Measurements from ENCODE around the gene DOK6.

Gene DOK6

GRCh38 chr18:69885355-69885754 lies 484.7 kb downstream of the DOK6 start:
- no peak overlapping the region for H3K4me3 ChIP-seq
- no peaks in the 10 kb centered on the region for H3K4me1 ChIP-seq
- no peak for DNase-seq (ENCODE audit: low spot score in 2 of 2)
- in situ Hi-C loops (cut with MboI; ENCODE audit: low sequenced_read_pairs), result no loop called here
- H3K36me3 ChIP-seq (replicated peaks), result no peaks in the 10 kb centered on the region
- no peaks in the 10 kb centered on the region for H3K27me3 ChIP-seq (ENCODE audit: low read depth)
- no peaks in the 10 kb centered on the region for H3K9me3 ChIP-seq

GRCh38 chr18:69885841-69886531 lies 485.3 kb downstream of the DOK6 start:
- Histone ChIP-seq H3K4me3 (no peak overlapping the region), H3K27me3 (ENCODE audit: low read depth) (no peaks in the 10 kb centered on the region), H3K36me3 (replicated peaks) (no peaks in the 10 kb centered on the region), H3K9me3 (no peaks in the 10 kb centered on the region), H3K4me1 (no peaks in the 10 kb centered on the region)
- in situ Hi-C loops (cut with MboI; ENCODE audit: low sequenced_read_pairs), result no loop called here
- DNase-seq (ENCODE audit: low spot score in 2 of 2), result no peak

GRCh38 chr18:69887256-69887655 lies 486.6 kb downstream of the DOK6 start:
- no peak for DNase-seq (ENCODE audit: low spot score in 2 of 2)
- in situ Hi-C loops (cut with MboI; ENCODE audit: low sequenced_read_pairs), result no loop called here
- Histone ChIP-seq H3K9me3 (no peaks in the 10 kb centered on the region), H3K36me3 (replicated peaks) (no peaks in the 10 kb centered on the region), H3K4me1 (no peaks in the 10 kb centered on the region), H3K27me3 (ENCODE audit: low read depth) (no peaks in the 10 kb centered on the region), H3K4me3 (no peak overlapping the region)

GRCh38 chr18:69889009-69889408 lies 488.3 kb downstream of the DOK6 start:
- Histone ChIP-seq H3K36me3 (replicated peaks) (no peaks in the 10 kb centered on the region), H3K4me3 (no peak overlapping the region), H3K4me1 (no peaks in the 10 kb centered on the region), H3K9me3 (no peaks in the 10 kb centered on the region), H3K27me3 (ENCODE audit: low read depth) (no peaks in the 10 kb centered on the region)
- in situ Hi-C loops (cut with MboI; ENCODE audit: low sequenced_read_pairs), result no loop called here
- no peak for DNase-seq (ENCODE audit: low spot score in 2 of 2)

GRCh38 chr18:69890558-69890957 lies 489.9 kb downstream of the DOK6 start:
- H3K27me3 ChIP-seq (ENCODE audit: low read depth), result no peaks in the 10 kb centered on the region
- in situ Hi-C loops (cut with MboI; ENCODE audit: low sequenced_read_pairs), result no loop called here
- H3K36me3 ChIP-seq (replicated peaks), result no peaks in the 10 kb centered on the region
- DNase-seq (ENCODE audit: low spot score in 2 of 2), result no peak
- H3K9me3 ChIP-seq, result no peaks in the 10 kb centered on the region
- H3K4me1 ChIP-seq, result no peaks in the 10 kb centered on the region
- H3K4me3 ChIP-seq, result no peak overlapping the region

- no peaks in the 10 kb centered on the region for H3K9me3 ChIP-seq
- H3K27me3 ChIP-seq (ENCODE audit: low read depth), result no peaks in the 10 kb centered on the region
- no peaks in the 10 kb centered on the region for H3K36me3 ChIP-seq (replicated peaks)
- in situ Hi-C loops (cut with MboI; ENCODE audit: low sequenced_read_pairs), result no loop called here
- H3K4me1 ChIP-seq, result no peaks in the 10 kb centered on the region
- no peak overlapping the region for H3K4me3 ChIP-seq
- DNase-seq (ENCODE audit: low spot score in 2 of 2), result no peak
These were observed 493.8 kb downstream of the DOK6 start for GRCh38 chr18:69894467-69894866.

GRCh38 chr18:69895066-69896047 lies 494.7 kb downstream of the DOK6 start:
- DNase-seq (ENCODE audit: low spot score in 2 of 2), result no peak
- no peaks in the 10 kb centered on the region for H3K27me3 ChIP-seq (ENCODE audit: low read depth)
- H3K36me3 ChIP-seq (replicated peaks), result no peaks in the 10 kb centered on the region
- no peaks in the 10 kb centered on the region for H3K4me1 ChIP-seq
- H3K9me3 ChIP-seq, result peaks cover 3% of the 10 kb centered on the region
- in situ Hi-C loops (cut with MboI; ENCODE audit: low sequenced_read_pairs), result no loop called here
- no peak overlapping the region for H3K4me3 ChIP-seq

- Histone ChIP-seq H3K4me3 (no peak overlapping the region), H3K27me3 (ENCODE audit: low read depth) (no peaks in the 10 kb centered on the region), H3K9me3 (peaks cover 3% of the 10 kb centered on the region), H3K4me1 (no peaks in the 10 kb centered on the region), H3K36me3 (replicated peaks) (no peaks in the 10 kb centered on the region)
- DNase-seq (ENCODE audit: low spot score in 2 of 2), result no peak
- in situ Hi-C loops (cut with MboI; ENCODE audit: low sequenced_read_pairs), result no loop called here
These were observed 496.9 kb downstream of the DOK6 start for GRCh38 chr18:69897397-69898108.

GRCh38 chr18:69898241-69898861 lies 497.7 kb downstream of the DOK6 start:
- DNase-seq (ENCODE audit: low spot score in 2 of 2), result no peak
- H3K4me1 ChIP-seq, result no peaks in the 10 kb centered on the region
- H3K27me3 ChIP-seq (ENCODE audit: low read depth), result no peaks in the 10 kb centered on the region
- no peak overlapping the region for H3K4me3 ChIP-seq
- in situ Hi-C loops (cut with MboI; ENCODE audit: low sequenced_read_pairs), result no loop called here
- H3K9me3 ChIP-seq, result peaks cover 3% of the 10 kb centered on the region
- no peaks in the 10 kb centered on the region for H3K36me3 ChIP-seq (replicated peaks)
